ENCODE measurements around the gene NKD1. TPM values are rescaled to one million over a fixed set of nuclear protein-coding genes. Genes with fewer than 3 reads are reported as not detected.

Gene NKD1
- total RNA-seq, 3 donors from 2014 or later, result 1.3 to 5.0 (median 4.6) TPM

GRCh38 chr16:50636753-50637374, 88.7 kb downstream of the NKD1 start:
- H3K4me3 ChIP-seq, result no peak overlapping the region
- H3K27me3 ChIP-seq, result no peaks in the 10 kb centered on the region
- H3K27ac ChIP-seq, result no peak overlapping the region
- H3K4me1 ChIP-seq, result no peaks in the 10 kb centered on the region
- H3K36me3 ChIP-seq, result no peaks in the 10 kb centered on the region
- no peaks in the 10 kb centered on the region for H3K9me3 ChIP-seq
- intact Hi-C loops (cut with DNase I; ENCODE audit: low total_unique reads), result no loop called here
- no peak for DNase-seq (ENCODE audit: low spot score in 2 of 2)
- TF ChIP-seq POLR2A (IDR thresholded peaks at IDR 0.05) (no peak), CTCF (IDR thresholded peaks at IDR 0.05) (no peak), POLR2AphosphoS5 (IDR thresholded peaks at IDR 0.05) (no peak)

GRCh38 chr16:50637716-50638602, 89.8 kb downstream of the NKD1 start:
- Histone ChIP-seq H3K4me3 (no peak overlapping the region), H3K4me1 (no peaks in the 10 kb centered on the region), H3K27me3 (no peaks in the 10 kb centered on the region), H3K27ac (no peak overlapping the region), H3K36me3 (no peaks in the 10 kb centered on the region), H3K9me3 (no peaks in the 10 kb centered on the region)
- intact Hi-C loops (cut with DNase I; ENCODE audit: low total_unique reads), result no loop called here
- TF ChIP-seq POLR2AphosphoS5 (IDR thresholded peaks at IDR 0.05) (no peak), CTCF (IDR thresholded peaks at IDR 0.05) (no peak), POLR2A (IDR thresholded peaks at IDR 0.05) (no peak)
- DNase-seq (ENCODE audit: low spot score in 2 of 2), result no peak

- intact Hi-C loops (cut with DNase I; ENCODE audit: low total_unique reads), result no loop called here
- Histone ChIP-seq H3K27me3 (no peaks in the 10 kb centered on the region), H3K4me3 (no peak overlapping the region), H3K36me3 (no peaks in the 10 kb centered on the region), H3K27ac (no peak overlapping the region), H3K9me3 (no peaks in the 10 kb centered on the region), H3K4me1 (no peaks in the 10 kb centered on the region)
- no peak for DNase-seq (ENCODE audit: low spot score in 2 of 2)
- no peak for TF ChIP-seq CTCF (IDR thresholded peaks at IDR 0.05)
These were observed 90.8 kb downstream of the NKD1 start for GRCh38 chr16:50638816-50639670.

- intact Hi-C loops (cut with DNase I; ENCODE audit: low total_unique reads), result loop anchor here (5.0 kb wide), 1 partner anchor 173 kb away; no protein-coding TSS in a partner anchor
These were observed 92.2 kb downstream of the NKD1 start for GRCh38 chr16:50640391-50640790.

More at GRCh38 chr16:50640391-50640790, 92.2 kb downstream of the NKD1 start:
- Histone ChIP-seq H3K4me1 (no peaks in the 10 kb centered on the region), H3K4me3 (no peak overlapping the region), H3K36me3 (no peaks in the 10 kb centered on the region), H3K27me3 (no peaks in the 10 kb centered on the region), H3K9me3 (no peaks in the 10 kb centered on the region), H3K27ac (no peak overlapping the region)
- TF ChIP-seq POLR2AphosphoS5 (IDR thresholded peaks at IDR 0.05) (no peak), CTCF (IDR thresholded peaks at IDR 0.05) (no peak), POLR2A (IDR thresholded peaks at IDR 0.05) (no peak)
- no peak for DNase-seq (ENCODE audit: low spot score in 2 of 2)

Data from breast epithelium (tissue), 4 donors.